IMR-90 (cell line): Measurements from ENCODE around the gene SH3TC1. TPM values are rescaled to one million over a fixed set of nuclear protein-coding genes. Genes with fewer than 3 reads are reported as not detected.

Experiments used
- ATAC-seq: fragments of 200-7000 bp; cut with Tn5 transposase; 2 replicates; pipeline ENCODE4 v1.9.1; 2020; ENCODE audit warnings: low read depth, mild to moderate bottlenecking, moderate library complexity
- BruUV-seq: library from RNA; stranded (reverse); fragments of 400-500 nt; replicated peaks from 2 replicates; lab custom pipeline; 2021; lab: Mats Ljungman, UMichigan
- CTCF ChIA-PET: fragments of 300-600 bp; formaldehyde crosslinking; extraction: SDS; loops from one replicate; lab custom pipeline; 2021; ENCODE audit warnings: antibody characterized with exemption; lab: Yijun Ruan, JAX
- POLR2A ChIA-PET: fragments of 300-600 bp; sonication (Branson Sonifier 250); formaldehyde crosslinking; loops from one replicate; lab custom pipeline; 2022; ENCODE audit warnings: antibody characterized with exemption; ENCODE audit not compliant: unreplicated experiment; lab: Charles Lee
- DNase-seq: peaks from one replicate; pipeline ENCODE4 v3.0.0; 2013
- H2AFZ ChIP-seq: replicated peaks from 2 replicates; pipeline ENCODE3; 2013; ENCODE audit warnings: low read length, mild to moderate bottlenecking; ENCODE audit not compliant: poor library complexity
- H2AK5ac ChIP-seq: 2 replicates; pipeline ENCODE4 v1.6.1; 2013; ENCODE audit warnings: low read depth, low read length, inconsistent platforms
- H2AK9ac ChIP-seq: replicated peaks from 2 replicates; pipeline ENCODE3; 2013; ENCODE audit warnings: mild to moderate bottlenecking, low read depth, low read length, moderate library complexity; ENCODE audit not compliant: poor library complexity
- H2BK120ac ChIP-seq: 2 replicates; pipeline ENCODE4 v1.6.1; 2013; ENCODE audit warnings: low read depth, low read length, inconsistent platforms
- H2BK15ac ChIP-seq: 3 replicates; pipeline ENCODE4 v1.6.1; 2013; ENCODE audit warnings: low read depth, low read length, inconsistent platforms
- H2BK20ac ChIP-seq: 2 replicates; pipeline ENCODE4 v1.6.1; 2013; ENCODE audit warnings: low read depth, mild to moderate bottlenecking, inconsistent platforms, low read length, moderate library complexity
- H2BK5ac ChIP-seq: 2 replicates; pipeline ENCODE4 v1.6.1; 2013; ENCODE audit warnings: mild to moderate bottlenecking, low read depth, low read length, inconsistent platforms; ENCODE audit not compliant: poor library complexity, severe bottlenecking
- H3K14ac ChIP-seq: replicated peaks from 2 replicates; pipeline ENCODE4 v1.6.1; 2013; ENCODE audit warnings: low read depth, low read length, inconsistent platforms
- H3K18ac ChIP-seq: 2 replicates; pipeline ENCODE4 v1.6.1; 2013; ENCODE audit warnings: low read depth, low read length, control low read depth
- H3K23ac ChIP-seq: 2 replicates; pipeline ENCODE4 v1.6.1; 2013; ENCODE audit warnings: low read depth, low read length, inconsistent platforms
- H3K27ac ChIP-seq: 2 replicates; pipeline ENCODE4 v1.5.1; 2013; ENCODE audit warnings: mild to moderate bottlenecking, control low read depth, low read length; ENCODE audit not compliant: insufficient read depth
- H3K27me3 ChIP-seq: 2 replicates; pipeline ENCODE4 v1.6.1; 2013; ENCODE audit warnings: low read length; ENCODE audit not compliant: control insufficient read depth, insufficient read depth
- H3K36me3 ChIP-seq: 2 replicates; pipeline ENCODE4 v1.6.1; 2013; ENCODE audit warnings: low read length, mixed read lengths; ENCODE audit not compliant: control insufficient read depth, insufficient read depth
- H3K4ac ChIP-seq: 2 replicates; pipeline ENCODE4 v1.6.1; 2013; ENCODE audit warnings: low read depth, low read length, inconsistent platforms
- H3K4me1 ChIP-seq: 2 replicates; pipeline ENCODE4 v1.6.1; 2013; ENCODE audit warnings: low read length, mixed read lengths; ENCODE audit not compliant: control insufficient read depth, insufficient read depth
- H3K4me2 ChIP-seq: 2 replicates; pipeline ENCODE4 v1.6.1; 2013; ENCODE audit warnings: low read depth, mild to moderate bottlenecking, control low read depth, low read length, moderate library complexity
- H3K4me3 ChIP-seq: 2 replicates; pipeline ENCODE4 v1.5.1; 2013; ENCODE audit warnings: low read depth, mild to moderate bottlenecking, control low read depth, low read length, moderate library complexity; ENCODE audit not compliant: insufficient read depth
- H3K56ac ChIP-seq: 2 replicates; pipeline ENCODE4 v1.6.1; 2013; ENCODE audit warnings: low read length, inconsistent platforms; ENCODE audit not compliant: insufficient read depth; ENCODE audit errors: extremely low read depth
- H3K79me1 ChIP-seq, 2 experiments: 2 replicates each; pipeline ENCODE4 v1.6.1; 2013; ENCODE audit warnings: low read length in 2 of 2, inconsistent platforms in 1 of 2, low read depth in 1 of 2
- H3K9ac ChIP-seq: 2 replicates; pipeline ENCODE4 v1.6.1; 2013; ENCODE audit warnings: low read depth, low read length, control low read depth
- H3K9me1 ChIP-seq: 2 replicates; pipeline ENCODE4 v1.6.1; 2013; ENCODE audit warnings: low read length, inconsistent platforms; ENCODE audit not compliant: insufficient read depth
- H3K9me3 ChIP-seq: 2 replicates; pipeline ENCODE4 v1.6.1; 2013; ENCODE audit warnings: low read length; ENCODE audit not compliant: control insufficient read depth, insufficient read depth
- H4K20me1 ChIP-seq: 2 replicates; pipeline ENCODE4 v1.6.1; 2013; ENCODE audit warnings: low read length, inconsistent platforms; ENCODE audit not compliant: insufficient read depth
- H4K5ac ChIP-seq: 2 replicates; pipeline ENCODE4 v1.6.1; 2013; ENCODE audit warnings: mild to moderate bottlenecking, low read depth, low read length, control low read depth
- H4K8ac ChIP-seq, 2 experiments: 2 replicates each; pipeline ENCODE4 v1.6.1; 2013; ENCODE audit warnings: low read depth in 2 of 2, low read length in 2 of 2, control low read depth in 1 of 2, inconsistent platforms in 1 of 2
- H4K91ac ChIP-seq: 2 replicates; pipeline ENCODE4 v1.6.1; 2013; ENCODE audit warnings: low read depth, low read length, inconsistent platforms; ENCODE audit not compliant: insufficient read depth
- BHLHE40 ChIP-seq: fragments of 150-350 bp; IDR thresholded peaks from 2 replicates; pipeline ENCODE4 v1.6.1; 2016; ENCODE audit warnings: mild to moderate bottlenecking, low read depth, low read length
- CHD1 ChIP-seq: IDR thresholded peaks from 2 replicates; pipeline ENCODE4 v1.6.1; 2012; ENCODE audit warnings: low read depth, low read length, improper control_type of control experiment
- CTCF ChIP-seq: conservative IDR thresholded peaks from 2 replicates; pipeline ENCODE4 v1.5.1; 2012; ENCODE audit warnings: mild to moderate bottlenecking, low read depth, low read length, improper control_type of control experiment
- FOS ChIP-seq: fragments of 150-350 bp; IDR thresholded peaks from 2 replicates; pipeline ENCODE4 v1.6.1; 2016; ENCODE audit warnings: low read depth, low read length
- MAFK ChIP-seq: IDR thresholded peaks from 2 replicates; pipeline ENCODE4 v1.6.1; 2012; ENCODE audit warnings: low read depth, low read length, improper control_type of control experiment
- NFE2L2 ChIP-seq: fragments of 150-350 bp; IDR thresholded peaks from 2 replicates; pipeline ENCODE4 v1.6.1; 2016; ENCODE audit warnings: low read depth, mild to moderate bottlenecking, low read length
- POLR2A ChIP-seq: IDR thresholded peaks from 2 replicates; pipeline ENCODE4 v1.6.1; 2012; ENCODE audit warnings: mild to moderate bottlenecking, low read depth, low read length
- RCOR1 ChIP-seq: IDR thresholded peaks from 2 replicates; pipeline ENCODE4 v1.6.1; 2012; ENCODE audit warnings: mild to moderate bottlenecking, low read length, improper control_type of control experiment; ENCODE audit not compliant: insufficient replicate concordance
- RFX5 ChIP-seq: IDR thresholded peaks from 2 replicates; pipeline ENCODE4 v1.8.0; 2012; ENCODE audit warnings: low read depth, mild to moderate bottlenecking, low read length, moderate library complexity
- SMC3 ChIP-seq: fragments of 150-350 bp; IDR thresholded peaks from 2 replicates; pipeline ENCODE4 v1.6.1; 2016; ENCODE audit warnings: low read depth, mild to moderate bottlenecking, antibody characterized with exemption, low read length, moderate library complexity
- USF2 ChIP-seq: fragments of 150-350 bp; IDR thresholded peaks from 2 replicates; pipeline ENCODE4 v1.6.1; 2017; ENCODE audit warnings: mild to moderate bottlenecking, antibody characterized with exemption, low read length, low read depth
- WGBS, 2 experiments: methylation state at CpG; one replicate each; pipeline versions ENCODE4 v1.1.5 to v1.1.7; 2013; ENCODE audit warnings: missing lambda C conversion rate in 2 of 2; ENCODE audit not compliant: insufficient read length in 1 of 2; ENCODE audit errors: extremely low coverage in 2 of 2; 5-methylcytosine and 5-hydroxymethylcytosine counted together
- dilution Hi-C: fragments of 300-500 bp; cut with HindIII; formaldehyde crosslinking; loops from one replicate; pipeline ENCODE4 v1.14.3; 2018; ENCODE audit warnings: low sequenced_read_pairs; ENCODE audit not compliant: unreplicated experiment
- in situ Hi-C: fragments of 300-500 bp; cut with MboI; formaldehyde crosslinking; loops from 3 replicates; pipeline ENCODE4 v1.14.3; 2019; ENCODE audit warnings: low sequenced_read_pairs, inconsistent platforms, mixed read lengths
- intact Hi-C: fragments of 100-400 bp; cut with micrococcal nuclease; formaldehyde crosslinking; loops from 2 replicates; pipeline ENCODE4 v1.10.0; 2022
- polyA plus RNA-seq, 3 experiments: library from polyadenylated mRNA; depleted of rRNA; stranded (reverse); fragments of >200 nt; gene quantifications; 2 replicates each; pipeline ENCODE4 v1.2.3, GENCODE V29; 2012; ENCODE audit warnings: low replicate concordance in 1 of 3
- total RNA-seq: library from RNA; depleted of rRNA; stranded (reverse); fragments of >200 nt; gene quantifications from 2 replicates; pipeline ENCODE4 v1.2.3, GENCODE V29; 2012
- TF ChIP-seq, protein P1 (sequence below): fragments of 150-350 bp; IDR thresholded peaks from 2 replicates; pipeline ENCODE4 v1.6.1; 2016; ENCODE audit warnings: low read depth, mild to moderate bottlenecking, low read length, moderate library complexity, borderline replicate concordance

SH3TC1 gene
- total and polyA plus RNA-seq, 2 of the 4 experiments (the other 2 are of a cell fraction): 1.6 to 2.2 TPM

- Histone ChIP-seq H3K27ac (no peak overlapping the region), H3K79me1 (no peaks in the 10 kb centered on the region), H3K56ac (no peak overlapping the region), H3K36me3 (no peaks in the 10 kb centered on the region), H2AK5ac (no peak overlapping the region), H2AK9ac (no peak overlapping the region), H4K20me1 (no peaks in the 10 kb centered on the region), H4K91ac (no peak overlapping the region), H3K9ac (no peak overlapping the region), H3K23ac (no peak overlapping the region), H4K8ac (no peak overlapping the region), H2BK15ac (no peak overlapping the region), H4K5ac (no peak overlapping the region), H3K4me1 (peaks cover 5% of the 10 kb centered on the region; the same call in 1 of the 2 replicates), H3K9me3 (peaks cover 6% of the 10 kb centered on the region), H2BK5ac (no peak overlapping the region), H3K18ac (no peak overlapping the region), H3K14ac (no peak overlapping the region), H2BK20ac (no peak overlapping the region), H2BK120ac (no peak overlapping the region), H3K4me3 (no peak overlapping the region), H3K4me2 (no peak overlapping the region), H3K9me1 (no peaks in the 10 kb centered on the region), H2AFZ (no peak overlapping the region), H3K4ac (no peak overlapping the region), H3K27me3 (peaks cover 50% of the 10 kb centered on the region)
- POLR2A ChIA-PET: no interaction called here
- no peak for ATAC-seq
- CTCF ChIA-PET: no interaction called here
- dilution Hi-C loops: no loop called here
- 67% methylated on average over 3 of the region's 19 CpGs; no CpG with 5 or more reads in 1 of the 2 experiments for WGBS, 2 experiments
- no peak for DNase-seq
- TF ChIP-seq NFE2L2 (no peak), BHLHE40 (no peak), MAFK (no peak), FOS (no peak), SMC3 (no peak), CTCF (no peak), USF2 (no peak), POLR2A (no peak), RFX5 (no peak), RCOR1 (no peak), CHD1 (no peak)
- TF ChIP-seq, protein P1, sequence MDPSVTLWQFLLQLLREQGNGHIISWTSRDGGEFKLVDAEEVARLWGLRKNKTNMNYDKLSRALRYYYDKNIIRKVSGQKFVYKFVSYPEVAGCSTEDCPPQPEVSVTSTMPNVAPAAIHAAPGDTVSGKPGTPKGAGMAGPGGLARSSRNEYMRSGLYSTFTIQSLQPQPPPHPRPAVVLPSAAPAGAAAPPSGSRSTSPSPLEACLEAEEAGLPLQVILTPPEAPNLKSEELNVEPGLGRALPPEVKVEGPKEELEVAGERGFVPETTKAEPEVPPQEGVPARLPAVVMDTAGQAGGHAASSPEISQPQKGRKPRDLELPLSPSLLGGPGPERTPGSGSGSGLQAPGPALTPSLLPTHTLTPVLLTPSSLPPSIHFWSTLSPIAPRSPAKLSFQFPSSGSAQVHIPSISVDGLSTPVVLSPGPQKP: no peak
- no TSS peak for BruUV-seq
- in situ Hi-C loops: no loop called here
- intact Hi-C loops: no loop called here
These were observed 35.5 kb upstream of the SH3TC1 start for GRCh38 chr4:8163436-8164193.
